Measurements from ENCODE around the gene KCNK18. TPM values are rescaled to one million over a fixed set of nuclear protein-coding genes. Genes with fewer than 3 reads are reported as not detected.
A peak's percentile ranks its signal among the peaks of the same experiment; 100 is the strongest.

KCNK18 gene
- total RNA-seq, 4 donors from 2014 or later: not detected

- peaks cover 34 to 57% (median 53%) of the 10 kb centered on the region in 4 donors for H3K4me1 ChIP-seq
- H3K4me3 ChIP-seq: peak overlapping the region in 2 of 4 donors; percentile 18 to 45
Observed at GRCh38 chr10:117163954-117164548, 33.2 kb upstream of the KCNK18 start.

GRCh38 chr10:117164592-117165537 is 32.4 kb upstream of the KCNK18 start:
- DNase-seq (ENCODE audit: extremely low spot score): no peak
- no peaks in the 10 kb centered on the region for H3K36me3 ChIP-seq
- H3K27ac ChIP-seq (replicated peaks in 1 of 4): no peak overlapping the region
- no peak for TF ChIP-seq CTCF (IDR thresholded peaks at IDR 0.05)
- TF ChIP-seq POLR2AphosphoS5 (IDR thresholded peaks at IDR 0.05): no peak
- TF ChIP-seq POLR2A (IDR thresholded peaks at IDR 0.05; ENCODE audit: low read depth): no peak
- TF ChIP-seq EP300 (IDR thresholded peaks at IDR 0.05): no peak
- H3K4me1 ChIP-seq: peaks cover 34 to 57% (median 53%) of the 10 kb centered on the region in 4 donors
- intact Hi-C loops (cut with DNase I): no loop called here
- H3K9me3 ChIP-seq: no peaks in the 10 kb centered on the region
- 8% methylated on average over 32 of the region's 32 CpGs for WGBS
- H3K27me3 ChIP-seq: peaks cover 29 to 100% (median 86%) of the 10 kb centered on the region in 4 donors
- H3K4me3 ChIP-seq: peak overlapping the region; percentile 22 to 47 (median 30)

More at GRCh38 chr10:117163954-117164548, 33.2 kb upstream of the KCNK18 start:
- no peaks in the 10 kb centered on the region for H3K9me3 ChIP-seq
- DNase-seq (ENCODE audit: extremely low spot score): no peak
- WGBS: 29% methylated on average over 13 of the region's 16 CpGs
- no peak overlapping the region for H3K27ac ChIP-seq (replicated peaks in 1 of 4)
- TF ChIP-seq POLR2A (IDR thresholded peaks at IDR 0.05; ENCODE audit: low read depth): no peak
- TF ChIP-seq POLR2AphosphoS5 (IDR thresholded peaks at IDR 0.05): no peak
- no peak for TF ChIP-seq EP300 (IDR thresholded peaks at IDR 0.05)
- TF ChIP-seq CTCF (IDR thresholded peaks at IDR 0.05): no peak
- intact Hi-C loops (cut with DNase I): no loop called here
- H3K27me3 ChIP-seq: peaks cover 29 to 100% (median 89%) of the 10 kb centered on the region in 4 donors
- H3K36me3 ChIP-seq: no peaks in the 10 kb centered on the region

- no peaks in the 10 kb centered on the region for H3K36me3 ChIP-seq
- no peaks in the 10 kb centered on the region for H3K9me3 ChIP-seq
- WGBS: 2% methylated on average over 33 of the region's 51 CpGs
- intact Hi-C loops (cut with DNase I): no loop called here
- no peak for DNase-seq (ENCODE audit: extremely low spot score)
- H3K27me3 ChIP-seq: peaks cover 29 to 100% (median 82%) of the 10 kb centered on the region in 4 donors
- H3K4me1 ChIP-seq: peaks cover 34 to 57% (median 53%) of the 10 kb centered on the region in 4 donors
- TF ChIP-seq POLR2A (IDR thresholded peaks at IDR 0.05; ENCODE audit: low read depth) (no peak), CTCF (IDR thresholded peaks at IDR 0.05) (peak; percentile 24 to 48 (median 24))
- H3K4me3 ChIP-seq: peak overlapping the region; percentile 22 to 47 (median 30)
- H3K27ac ChIP-seq (replicated peaks in 1 of 4): no peak overlapping the region
Observed at GRCh38 chr10:117165538-117166417, 31.5 kb upstream of the KCNK18 start.

GRCh38 chr10:117166418-117167345 is 30.6 kb upstream of the KCNK18 start:
- TF ChIP-seq POLR2AphosphoS5 (IDR thresholded peaks at IDR 0.05) (no peak), POLR2A (IDR thresholded peaks at IDR 0.05; ENCODE audit: low read depth) (no peak), CTCF (IDR thresholded peaks at IDR 0.05) (no peak), EP300 (IDR thresholded peaks at IDR 0.05) (no peak)
- WGBS: 10% methylated on average over 40 of the region's 41 CpGs
- Histone ChIP-seq H3K36me3 (no peaks in the 10 kb centered on the region), H3K9me3 (no peaks in the 10 kb centered on the region), H3K4me3 (no peak overlapping the region), H3K27ac (replicated peaks in 1 of 4) (no peak overlapping the region), H3K4me1 (peaks cover 34 to 57% (median 53%) of the 10 kb centered on the region in 4 donors), H3K27me3 (peaks cover 29 to 100% (median 81%) of the 10 kb centered on the region in 4 donors)
- no peak for DNase-seq (ENCODE audit: extremely low spot score)
- intact Hi-C loops (cut with DNase I): no loop called here
